ENCODE results near the gene LRP1.

The LRP1 gene

DNA sequence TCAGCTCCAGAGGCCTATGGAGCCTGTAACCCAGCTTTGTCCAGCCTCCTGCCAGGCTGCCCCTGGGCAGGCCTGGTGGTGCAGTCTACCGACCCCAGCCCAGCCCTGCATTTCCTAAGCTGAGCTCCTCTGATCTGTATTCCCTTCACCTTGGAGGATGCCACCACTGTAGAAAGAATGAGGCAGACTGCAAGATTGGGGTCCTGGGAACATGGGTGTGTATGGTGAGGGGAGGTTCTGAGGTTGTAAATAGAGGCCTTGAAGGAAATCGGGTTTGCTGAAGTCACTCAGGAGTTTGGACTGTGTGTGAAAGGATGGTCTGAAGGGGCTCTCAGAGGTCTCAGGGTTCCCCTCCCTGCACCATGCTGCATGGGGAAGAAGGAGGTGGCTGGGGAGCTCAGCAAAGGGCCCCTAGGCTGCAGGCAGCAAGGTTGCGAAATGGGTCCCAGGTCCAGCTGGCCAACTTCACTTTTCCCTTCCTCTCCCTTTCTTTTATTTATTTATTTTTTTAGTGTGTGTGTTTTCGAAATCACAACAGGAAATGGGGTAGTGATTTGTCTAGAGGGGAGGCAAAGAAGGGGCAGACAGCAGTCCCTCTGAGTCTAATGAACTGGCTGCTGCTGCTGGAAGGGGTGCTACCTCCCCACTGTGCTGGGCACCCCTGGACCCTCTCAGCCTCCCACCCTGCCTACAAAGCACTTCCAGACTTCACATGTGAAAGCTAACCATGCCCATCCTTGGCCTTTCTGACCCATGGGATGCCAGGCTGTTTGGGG lies 20.4 kb downstream of the LRP1 start:
- H3K4me3 ChIP-seq (ENCODE audit: low read depth, low read length): no peak overlapping the region
- no peak for TF ChIP-seq MYC (IDR thresholded peaks at IDR 0.05; ENCODE audit: low read depth, low read length)
- DNase-seq (ENCODE audit: low read depth): peak; percentile 85

GRCh38 chr12:57149245-57149900 lies 21.1 kb downstream of the LRP1 start:
- no peak overlapping the region for H3K4me3 ChIP-seq (ENCODE audit: low read depth, low read length)
- no peak for DNase-seq (ENCODE audit: low read depth)
- TF ChIP-seq POLR2A (IDR thresholded peaks at IDR 0.05; ENCODE audit: extremely low read depth, insufficient read length) (no peak), MYC (IDR thresholded peaks at IDR 0.05; ENCODE audit: low read depth, low read length) (no peak)

DNA sequence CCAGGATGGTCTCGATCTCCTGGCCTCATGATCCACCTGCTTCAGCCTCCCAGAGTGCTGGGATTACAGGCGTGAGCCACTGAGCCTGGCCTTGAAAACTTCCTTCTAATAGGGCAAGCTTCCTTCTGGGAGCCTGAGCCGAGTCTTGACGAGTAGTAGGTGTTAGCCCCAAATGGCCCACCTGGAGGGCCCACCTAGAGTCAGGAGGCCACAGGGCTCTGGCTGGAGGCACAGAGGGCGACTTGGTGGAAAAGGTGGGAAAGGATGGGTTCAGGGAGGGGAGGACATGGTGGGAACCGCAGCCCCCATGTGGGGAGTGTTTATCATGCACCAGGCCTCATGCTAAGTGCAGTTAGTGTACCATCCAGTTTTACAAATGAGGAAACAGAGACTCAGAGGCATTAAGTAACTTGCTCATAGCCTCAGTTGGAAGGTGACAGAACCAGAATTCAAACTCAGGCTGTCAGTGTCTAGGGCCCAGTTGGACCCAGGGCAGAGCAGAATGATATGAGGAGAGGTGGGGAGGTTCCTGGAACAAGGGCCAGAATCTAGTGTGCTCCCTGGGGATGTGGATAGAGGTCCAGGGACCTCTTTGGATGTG lies 22.2 kb downstream of the LRP1 start:
- no peak overlapping the region for H3K4me3 ChIP-seq (ENCODE audit: low read depth, low read length)
- DNase-seq (ENCODE audit: low read depth): no peak
- TF ChIP-seq, protein P1, sequence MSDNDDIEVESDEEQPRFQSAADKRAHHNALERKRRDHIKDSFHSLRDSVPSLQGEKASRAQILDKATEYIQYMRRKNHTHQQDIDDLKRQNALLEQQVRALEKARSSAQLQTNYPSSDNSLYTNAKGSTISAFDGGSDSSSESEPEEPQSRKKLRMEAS (IDR thresholded peaks at IDR 0.05; ENCODE audit: low read depth, low read length): no peak
- TF ChIP-seq MYC (IDR thresholded peaks at IDR 0.05; ENCODE audit: low read depth, low read length) (no peak), CTCF (IDR thresholded peaks at IDR 0.05; ENCODE audit: low read depth, low read length) (no peak)

DNA sequence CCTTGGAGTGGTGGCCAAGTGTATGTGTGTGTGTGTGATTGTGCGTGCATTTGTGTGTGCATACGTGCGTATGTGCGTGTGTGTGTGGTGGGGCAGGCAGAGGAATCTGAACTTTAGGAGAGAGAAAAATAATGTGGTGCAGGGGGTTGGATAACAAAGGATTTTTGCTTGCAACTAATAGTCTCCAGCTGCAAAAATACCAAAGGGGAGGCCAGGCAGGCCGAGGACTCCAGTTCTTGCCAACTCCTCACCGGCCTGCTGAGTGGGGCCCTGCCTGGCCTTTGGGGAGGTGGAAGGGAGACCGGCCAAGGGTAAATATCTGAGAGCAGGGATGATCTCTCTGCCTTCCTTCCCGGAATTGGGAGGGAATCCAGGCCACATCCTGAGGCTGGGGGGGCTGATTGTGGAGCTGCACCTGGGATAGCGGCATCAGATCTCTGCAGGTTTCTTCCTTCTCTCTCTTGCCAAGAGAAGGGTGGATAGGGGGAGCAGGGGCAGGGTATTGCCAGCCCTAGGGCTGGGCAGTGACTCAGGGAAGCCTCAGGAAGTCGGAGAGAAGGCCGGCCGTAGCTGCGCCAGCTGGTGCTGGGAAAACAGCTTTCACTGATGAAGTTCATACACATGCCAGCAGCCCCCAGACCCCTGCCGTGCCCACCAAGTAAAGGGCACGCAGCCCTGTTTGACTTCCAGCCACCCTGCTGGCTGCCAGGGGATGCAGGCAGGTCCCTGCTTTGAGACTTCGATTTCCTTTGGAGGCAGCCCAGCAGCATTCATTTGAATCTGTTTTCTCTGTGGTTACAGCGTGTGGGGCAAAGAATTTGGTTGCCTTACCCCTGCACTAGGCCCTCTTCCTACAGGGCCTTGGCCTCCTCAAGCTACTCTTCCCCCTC lies 23.7 kb downstream of the LRP1 start:
- no peak for DNase-seq (ENCODE audit: low read depth)
- H3K4me3 ChIP-seq (ENCODE audit: low read depth, low read length): no peak overlapping the region
- TF ChIP-seq MYC (IDR thresholded peaks at IDR 0.05; ENCODE audit: low read depth, low read length): no peak
- TF ChIP-seq, protein P1 (IDR thresholded peaks at IDR 0.05; ENCODE audit: low read depth, low read length): no peak
- TF ChIP-seq POLR2A (IDR thresholded peaks at IDR 0.05; ENCODE audit: extremely low read depth, insufficient read length): no peak
- TF ChIP-seq CTCF (IDR thresholded peaks at IDR 0.05; ENCODE audit: low read depth, low read length): no peak

DNA sequence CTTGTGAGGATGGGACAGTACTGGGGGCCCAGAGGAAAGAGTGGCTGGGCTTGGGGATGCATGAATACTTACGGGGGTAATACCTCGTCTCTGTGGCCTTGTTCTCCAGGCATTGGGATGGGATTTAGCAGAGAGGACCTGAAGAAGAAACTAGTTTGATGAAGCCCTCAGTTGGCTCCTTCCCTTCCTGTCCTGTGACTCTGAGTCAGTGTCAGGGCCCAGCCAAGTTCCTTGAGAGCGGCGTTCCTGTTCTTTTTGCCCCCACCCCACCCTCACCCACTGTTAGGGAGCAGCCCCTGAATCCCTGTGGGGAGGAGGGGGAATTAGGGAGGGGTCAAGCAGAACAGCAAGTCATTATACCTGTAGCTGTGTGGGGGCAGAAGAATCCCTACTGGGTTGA lies 24.4 kb downstream of the LRP1 start:
- no peak for DNase-seq (ENCODE audit: low read depth)
- H3K4me3 ChIP-seq (ENCODE audit: low read depth, low read length): no peak overlapping the region
- TF ChIP-seq, protein P1 (IDR thresholded peaks at IDR 0.05; ENCODE audit: low read depth, low read length): no peak
- no peak for TF ChIP-seq MYC (IDR thresholded peaks at IDR 0.05; ENCODE audit: low read depth, low read length)
- TF ChIP-seq POLR2A (IDR thresholded peaks at IDR 0.05; ENCODE audit: extremely low read depth, insufficient read length): no peak
- TF ChIP-seq CTCF (IDR thresholded peaks at IDR 0.05; ENCODE audit: low read depth, low read length): no peak

- H3K4me3 ChIP-seq (ENCODE audit: low read depth, low read length): no peak overlapping the region
- DNase-seq (ENCODE audit: low read depth): no peak
- TF ChIP-seq CTCF (IDR thresholded peaks at IDR 0.05; ENCODE audit: low read depth, low read length) (no peak), MYC (IDR thresholded peaks at IDR 0.05; ENCODE audit: low read depth, low read length) (no peak), POLR2A (IDR thresholded peaks at IDR 0.05; ENCODE audit: extremely low read depth, insufficient read length) (no peak)
- TF ChIP-seq, protein P1 (IDR thresholded peaks at IDR 0.05; ENCODE audit: low read depth, low read length): no peak
These were observed 25.2 kb downstream of the LRP1 start for GRCh38 chr12:57153415-57153997.
